ENCODE data around the gene DIDO1. TPM values are rescaled to one million over a fixed set of nuclear protein-coding genes. Genes with fewer than 3 reads are reported as not detected.

Gene DIDO1
- total RNA-seq, 1 experiment from 2014 or later: 85.9 TPM

GRCh38 chr20:62876902-62877816 is 49.1 kb downstream of the DIDO1 start:
- Mint-ChIP-seq H3K4me1 (peaks cover 24 to 34% of the 10 kb centered on the region in 2 experiments), H3K4me3 (no peak overlapping the region), H3K27me3 (ENCODE audit: low read depth) (peaks cover 7% of the 10 kb centered on the region), H3K27ac (no peak overlapping the region; a peak in 1 of 7 replicates), H3K36me3 (ENCODE audit: insufficient read depth in 1 of 3, low read depth in 3 of 3) (peaks cover 0 to 19% (median 10%) of the 10 kb centered on the region in 3 experiments; a peak in 5 of 7 replicates), H3K9me3 (peaks cover 2 to 8% of the 10 kb centered on the region in 2 experiments; a peak in 4 of 5 replicates)
- Histone ChIP-seq H3K23me2 (ENCODE audit: insufficient read length, low read depth, low read length, poor library complexity, severe bottlenecking) (no peaks in the 10 kb centered on the region), H3K27ac (ENCODE audit: insufficient read length, low read depth, low read length) (no peak overlapping the region), H3T11ph (ENCODE audit: low read length) (no peak overlapping the region), H3K79me1 (ENCODE audit: insufficient read depth, low read depth, low read length, poor library complexity, severe bottlenecking) (no peaks in the 10 kb centered on the region), H2BK15ac (ENCODE audit: low read depth, low read length) (no peak overlapping the region), H2AFZ (ENCODE audit: low read length) (no peak overlapping the region), H3K27me3 (ENCODE audit: insufficient read depth, low read length) (no peaks in the 10 kb centered on the region), H3K18ac (ENCODE audit: insufficient read length, low read depth, low read length) (no peak overlapping the region), H3K9ac (ENCODE audit: extremely low read depth, insufficient read length, low read length) (no peak overlapping the region), H3K79me2 (ENCODE audit: insufficient read depth, low read length) (no peaks in the 10 kb centered on the region), H2BK120ac (ENCODE audit: low read depth, low read length, poor library complexity, severe bottlenecking) (no peak overlapping the region), H4K20me1 (ENCODE audit: control insufficient read depth, insufficient read depth, insufficient read length) (no peaks in the 10 kb centered on the region), H4K5ac (ENCODE audit: insufficient read length, low read depth, low read length) (no peak overlapping the region), H3K4me1 (ENCODE audit: insufficient read depth, low read length) (no peaks in the 10 kb centered on the region), H2BK5ac (ENCODE audit: insufficient read length, low read length) (no peak overlapping the region), H3K4me2 (ENCODE audit: insufficient read depth, insufficient read length, low read length) (no peak overlapping the region), H2BK20ac (ENCODE audit: low read depth, low read length, poor library complexity, severe bottlenecking) (no peak overlapping the region), H3K56ac (ENCODE audit: insufficient read length, low read depth, low read length) (no peak overlapping the region), H4K91ac (ENCODE audit: insufficient read length, low read depth, low read length) (no peak overlapping the region), H3K9me3 (ENCODE audit: control insufficient read depth, low read depth, low read length) (no peaks in the 10 kb centered on the region), H3K4ac (ENCODE audit: low read depth, low read length) (no peak overlapping the region), H2AK5ac (ENCODE audit: insufficient read length, low read length) (no peak overlapping the region), H4K8ac (replicated peaks; ENCODE audit: insufficient read length, low read depth, low read length) (no peak overlapping the region), H2BK12ac (ENCODE audit: insufficient read length, low read depth, low read length) (no peak overlapping the region), H3K14ac (ENCODE audit: insufficient read depth, low read length) (no peak overlapping the region; the same call in 1 of the 2 replicates), H3K23ac (ENCODE audit: insufficient read length, low read depth, low read length) (no peak overlapping the region)
- WGBS (ENCODE audit: extremely low coverage, insufficient read length, low lambda C conversion rate): no CpG with 5 or more reads among the region's 48 CpGs
- TF ChIP-seq CTCF (conservative IDR thresholded peaks at IDR 0.05): no peak
- DNase-seq: peak; percentile 50
